IMR-90 (cell line): ENCODE data around the gene DSC2. TPM values are rescaled to one million over a fixed set of nuclear protein-coding genes. Genes with fewer than 3 reads are reported as not detected.

Source experiments
- ATAC-seq: fragments of 200-7000 bp; cut with Tn5 transposase; 2 replicates; pipeline ENCODE4 v1.9.1; 2020; ENCODE audit warnings: low read depth, mild to moderate bottlenecking, moderate library complexity
- BruUV-seq: library from RNA; stranded (reverse); fragments of 400-500 nt; replicated peaks from 2 replicates; lab custom pipeline; 2021; lab: Mats Ljungman, UMichigan
- CTCF ChIA-PET: fragments of 300-600 bp; formaldehyde crosslinking; extraction: SDS; loops from one replicate; lab custom pipeline; 2021; ENCODE audit warnings: antibody characterized with exemption; lab: Yijun Ruan, JAX
- POLR2A ChIA-PET: fragments of 300-600 bp; sonication (Branson Sonifier 250); formaldehyde crosslinking; loops from one replicate; lab custom pipeline; 2022; ENCODE audit warnings: antibody characterized with exemption; ENCODE audit not compliant: unreplicated experiment; lab: Charles Lee
- DNase-seq: peaks from one replicate; pipeline ENCODE4 v3.0.0; 2013
- H2AFZ ChIP-seq: replicated peaks from 2 replicates; pipeline ENCODE3; 2013; ENCODE audit warnings: low read length, mild to moderate bottlenecking; ENCODE audit not compliant: poor library complexity
- H2AK5ac ChIP-seq: 2 replicates; pipeline ENCODE4 v1.6.1; 2013; ENCODE audit warnings: low read depth, low read length, inconsistent platforms
- H2AK9ac ChIP-seq: replicated peaks from 2 replicates; pipeline ENCODE3; 2013; ENCODE audit warnings: mild to moderate bottlenecking, low read depth, low read length, moderate library complexity; ENCODE audit not compliant: poor library complexity
- H2BK120ac ChIP-seq: 2 replicates; pipeline ENCODE4 v1.6.1; 2013; ENCODE audit warnings: low read depth, low read length, inconsistent platforms
- H2BK15ac ChIP-seq: 3 replicates; pipeline ENCODE4 v1.6.1; 2013; ENCODE audit warnings: low read depth, low read length, inconsistent platforms
- H2BK20ac ChIP-seq: 2 replicates; pipeline ENCODE4 v1.6.1; 2013; ENCODE audit warnings: low read depth, mild to moderate bottlenecking, inconsistent platforms, low read length, moderate library complexity
- H2BK5ac ChIP-seq: 2 replicates; pipeline ENCODE4 v1.6.1; 2013; ENCODE audit warnings: mild to moderate bottlenecking, low read depth, low read length, inconsistent platforms; ENCODE audit not compliant: poor library complexity, severe bottlenecking
- H3K14ac ChIP-seq: replicated peaks from 2 replicates; pipeline ENCODE4 v1.6.1; 2013; ENCODE audit warnings: low read depth, low read length, inconsistent platforms
- H3K18ac ChIP-seq: 2 replicates; pipeline ENCODE4 v1.6.1; 2013; ENCODE audit warnings: low read depth, low read length, control low read depth
- H3K23ac ChIP-seq: 2 replicates; pipeline ENCODE4 v1.6.1; 2013; ENCODE audit warnings: low read depth, low read length, inconsistent platforms
- H3K27ac ChIP-seq: 2 replicates; pipeline ENCODE4 v1.5.1; 2013; ENCODE audit warnings: mild to moderate bottlenecking, control low read depth, low read length; ENCODE audit not compliant: insufficient read depth
- H3K27me3 ChIP-seq: 2 replicates; pipeline ENCODE4 v1.6.1; 2013; ENCODE audit warnings: low read length; ENCODE audit not compliant: control insufficient read depth, insufficient read depth
- H3K36me3 ChIP-seq: 2 replicates; pipeline ENCODE4 v1.6.1; 2013; ENCODE audit warnings: low read length, mixed read lengths; ENCODE audit not compliant: control insufficient read depth, insufficient read depth
- H3K4ac ChIP-seq: 2 replicates; pipeline ENCODE4 v1.6.1; 2013; ENCODE audit warnings: low read depth, low read length, inconsistent platforms
- H3K4me1 ChIP-seq: 2 replicates; pipeline ENCODE4 v1.6.1; 2013; ENCODE audit warnings: low read length, mixed read lengths; ENCODE audit not compliant: control insufficient read depth, insufficient read depth
- H3K4me2 ChIP-seq: 2 replicates; pipeline ENCODE4 v1.6.1; 2013; ENCODE audit warnings: low read depth, mild to moderate bottlenecking, control low read depth, low read length, moderate library complexity
- H3K4me3 ChIP-seq: 2 replicates; pipeline ENCODE4 v1.5.1; 2013; ENCODE audit warnings: low read depth, mild to moderate bottlenecking, control low read depth, low read length, moderate library complexity; ENCODE audit not compliant: insufficient read depth
- H3K56ac ChIP-seq: 2 replicates; pipeline ENCODE4 v1.6.1; 2013; ENCODE audit warnings: low read length, inconsistent platforms; ENCODE audit not compliant: insufficient read depth; ENCODE audit errors: extremely low read depth
- H3K79me1 ChIP-seq, 2 experiments: 2 replicates each; pipeline ENCODE4 v1.6.1; 2013; ENCODE audit warnings: low read length in 2 of 2, inconsistent platforms in 1 of 2, low read depth in 1 of 2
- H3K9ac ChIP-seq: 2 replicates; pipeline ENCODE4 v1.6.1; 2013; ENCODE audit warnings: low read depth, low read length, control low read depth
- H3K9me1 ChIP-seq: 2 replicates; pipeline ENCODE4 v1.6.1; 2013; ENCODE audit warnings: low read length, inconsistent platforms; ENCODE audit not compliant: insufficient read depth
- H3K9me3 ChIP-seq: 2 replicates; pipeline ENCODE4 v1.6.1; 2013; ENCODE audit warnings: low read length; ENCODE audit not compliant: control insufficient read depth, insufficient read depth
- H4K20me1 ChIP-seq: 2 replicates; pipeline ENCODE4 v1.6.1; 2013; ENCODE audit warnings: low read length, inconsistent platforms; ENCODE audit not compliant: insufficient read depth
- H4K5ac ChIP-seq: 2 replicates; pipeline ENCODE4 v1.6.1; 2013; ENCODE audit warnings: mild to moderate bottlenecking, low read depth, low read length, control low read depth
- H4K8ac ChIP-seq, 2 experiments: 2 replicates each; pipeline ENCODE4 v1.6.1; 2013; ENCODE audit warnings: low read depth in 2 of 2, low read length in 2 of 2, control low read depth in 1 of 2, inconsistent platforms in 1 of 2
- H4K91ac ChIP-seq: 2 replicates; pipeline ENCODE4 v1.6.1; 2013; ENCODE audit warnings: low read depth, low read length, inconsistent platforms; ENCODE audit not compliant: insufficient read depth
- BHLHE40 ChIP-seq: fragments of 150-350 bp; IDR thresholded peaks from 2 replicates; pipeline ENCODE4 v1.6.1; 2016; ENCODE audit warnings: mild to moderate bottlenecking, low read depth, low read length
- CHD1 ChIP-seq: IDR thresholded peaks from 2 replicates; pipeline ENCODE4 v1.6.1; 2012; ENCODE audit warnings: low read depth, low read length, improper control_type of control experiment
- MAFK ChIP-seq: IDR thresholded peaks from 2 replicates; pipeline ENCODE4 v1.6.1; 2012; ENCODE audit warnings: low read depth, low read length, improper control_type of control experiment
- MAZ ChIP-seq: IDR thresholded peaks from 2 replicates; pipeline ENCODE4 v1.6.1; 2012; ENCODE audit warnings: low read depth, mild to moderate bottlenecking, low read length, improper control_type of control experiment, moderate library complexity, borderline replicate concordance
- NFE2L2 ChIP-seq: fragments of 150-350 bp; IDR thresholded peaks from 2 replicates; pipeline ENCODE4 v1.6.1; 2016; ENCODE audit warnings: low read depth, mild to moderate bottlenecking, low read length
- POLR2A ChIP-seq: IDR thresholded peaks from 2 replicates; pipeline ENCODE4 v1.6.1; 2012; ENCODE audit warnings: mild to moderate bottlenecking, low read depth, low read length
- RCOR1 ChIP-seq: IDR thresholded peaks from 2 replicates; pipeline ENCODE4 v1.6.1; 2012; ENCODE audit warnings: mild to moderate bottlenecking, low read length, improper control_type of control experiment; ENCODE audit not compliant: insufficient replicate concordance
- RFX5 ChIP-seq: IDR thresholded peaks from 2 replicates; pipeline ENCODE4 v1.8.0; 2012; ENCODE audit warnings: low read depth, mild to moderate bottlenecking, low read length, moderate library complexity
- SMC3 ChIP-seq: fragments of 150-350 bp; IDR thresholded peaks from 2 replicates; pipeline ENCODE4 v1.6.1; 2016; ENCODE audit warnings: low read depth, mild to moderate bottlenecking, antibody characterized with exemption, low read length, moderate library complexity
- WGBS, 2 experiments: methylation state at CpG; one replicate each; pipeline versions ENCODE4 v1.1.5 to v1.1.7; 2013; ENCODE audit warnings: missing lambda C conversion rate in 2 of 2; ENCODE audit not compliant: insufficient read length in 1 of 2; ENCODE audit errors: extremely low coverage in 2 of 2; 5-methylcytosine and 5-hydroxymethylcytosine counted together
- dilution Hi-C: fragments of 300-500 bp; cut with HindIII; formaldehyde crosslinking; loops from one replicate; pipeline ENCODE4 v1.14.3; 2018; ENCODE audit warnings: low sequenced_read_pairs; ENCODE audit not compliant: unreplicated experiment
- in situ Hi-C: fragments of 300-500 bp; cut with MboI; formaldehyde crosslinking; loops from 3 replicates; pipeline ENCODE4 v1.14.3; 2019; ENCODE audit warnings: low sequenced_read_pairs, inconsistent platforms, mixed read lengths
- intact Hi-C: fragments of 100-400 bp; cut with micrococcal nuclease; formaldehyde crosslinking; loops from 2 replicates; pipeline ENCODE4 v1.10.0; 2022
- polyA plus RNA-seq, 3 experiments: library from polyadenylated mRNA; depleted of rRNA; stranded (reverse); fragments of >200 nt; gene quantifications; 2 replicates each; pipeline ENCODE4 v1.2.3, GENCODE V29; 2012; ENCODE audit warnings: low replicate concordance in 1 of 3
- total RNA-seq: library from RNA; depleted of rRNA; stranded (reverse); fragments of >200 nt; gene quantifications from 2 replicates; pipeline ENCODE4 v1.2.3, GENCODE V29; 2012
- TF ChIP-seq, protein P1 (sequence below): fragments of 150-350 bp; IDR thresholded peaks from 2 replicates; pipeline ENCODE4 v1.6.1; 2017; ENCODE audit warnings: mild to moderate bottlenecking, antibody characterized with exemption, low read length, low read depth
- TF ChIP-seq, protein P2 (sequence below): conservative IDR thresholded peaks from 2 replicates; pipeline ENCODE4 v1.5.1; 2012; ENCODE audit warnings: mild to moderate bottlenecking, low read depth, low read length, improper control_type of control experiment

DSC2 gene
- total and polyA plus RNA-seq, 2 of the 4 experiments (the other 2 are of a cell fraction): not detected

DNA sequence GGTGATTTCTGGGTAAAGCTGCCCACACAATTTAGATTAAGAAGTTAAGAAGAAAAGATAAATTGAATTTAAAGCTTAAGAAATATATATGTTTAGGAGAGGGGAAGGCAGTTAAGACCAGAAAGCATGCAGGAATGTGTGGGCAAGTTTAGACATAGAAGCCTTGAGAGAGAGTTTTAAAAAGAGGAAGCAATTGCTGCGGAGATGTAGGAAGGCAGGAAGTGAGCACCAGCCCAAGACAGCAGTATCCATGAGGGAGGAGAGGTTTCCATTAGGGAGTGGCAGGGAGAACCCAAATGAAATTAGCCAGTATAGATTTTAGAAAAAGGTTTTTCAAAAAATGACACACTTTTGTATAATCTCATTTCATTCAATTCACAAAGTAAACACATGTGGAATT lies 24.3 kb downstream of the DSC2 start:
- H3K23ac ChIP-seq: no peak overlapping the region
- WGBS, 2 experiments: 40% methylated on average over 1 of the region's 1 CpG; no CpG with 5 or more reads in 1 of the 2 experiments

More for the DNA sequence above, 24.3 kb downstream of the DSC2 start:
- Histone ChIP-seq H3K27ac (no peak overlapping the region), H3K18ac (no peak overlapping the region), H3K79me1 (no peaks in the 10 kb centered on the region), H4K8ac (no peak overlapping the region), H3K56ac (no peak overlapping the region), H3K27me3 (no peaks in the 10 kb centered on the region), H4K5ac (no peak overlapping the region), H2BK5ac (no peak overlapping the region), H3K4me1 (no peaks in the 10 kb centered on the region), H4K91ac (no peak overlapping the region), H3K14ac (no peak overlapping the region), H3K9me1 (no peaks in the 10 kb centered on the region), H3K9ac (no peak overlapping the region), H2BK20ac (no peak overlapping the region), H3K4ac (no peak overlapping the region), H4K20me1 (no peaks in the 10 kb centered on the region), H3K9me3 (no peaks in the 10 kb centered on the region; the same call in 1 of the 2 replicates), H2AK5ac (no peak overlapping the region), H3K4me3 (no peak overlapping the region), H2BK15ac (no peak overlapping the region), H2BK120ac (no peak overlapping the region), H3K36me3 (no peaks in the 10 kb centered on the region), H2AFZ (no peak overlapping the region), H2AK9ac (no peak overlapping the region), H3K4me2 (no peak overlapping the region)
- TF ChIP-seq BHLHE40 (no peak), POLR2A (no peak), RFX5 (no peak), CHD1 (no peak), MAFK (no peak), NFE2L2 (no peak), RCOR1 (no peak), MAZ (no peak), SMC3 (no peak)
- TF ChIP-seq, protein P1, sequence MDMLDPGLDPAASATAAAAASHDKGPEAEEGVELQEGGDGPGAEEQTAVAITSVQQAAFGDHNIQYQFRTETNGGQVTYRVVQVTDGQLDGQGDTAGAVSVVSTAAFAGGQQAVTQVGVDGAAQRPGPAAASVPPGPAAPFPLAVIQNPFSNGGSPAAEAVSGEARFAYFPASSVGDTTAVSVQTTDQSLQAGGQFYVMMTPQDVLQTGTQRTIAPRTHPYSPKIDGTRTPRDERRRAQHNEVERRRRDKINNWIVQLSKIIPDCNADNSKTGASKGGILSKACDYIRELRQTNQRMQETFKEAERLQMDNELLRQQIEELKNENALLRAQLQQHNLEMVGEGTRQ: no peak
- TF ChIP-seq, protein P2, sequence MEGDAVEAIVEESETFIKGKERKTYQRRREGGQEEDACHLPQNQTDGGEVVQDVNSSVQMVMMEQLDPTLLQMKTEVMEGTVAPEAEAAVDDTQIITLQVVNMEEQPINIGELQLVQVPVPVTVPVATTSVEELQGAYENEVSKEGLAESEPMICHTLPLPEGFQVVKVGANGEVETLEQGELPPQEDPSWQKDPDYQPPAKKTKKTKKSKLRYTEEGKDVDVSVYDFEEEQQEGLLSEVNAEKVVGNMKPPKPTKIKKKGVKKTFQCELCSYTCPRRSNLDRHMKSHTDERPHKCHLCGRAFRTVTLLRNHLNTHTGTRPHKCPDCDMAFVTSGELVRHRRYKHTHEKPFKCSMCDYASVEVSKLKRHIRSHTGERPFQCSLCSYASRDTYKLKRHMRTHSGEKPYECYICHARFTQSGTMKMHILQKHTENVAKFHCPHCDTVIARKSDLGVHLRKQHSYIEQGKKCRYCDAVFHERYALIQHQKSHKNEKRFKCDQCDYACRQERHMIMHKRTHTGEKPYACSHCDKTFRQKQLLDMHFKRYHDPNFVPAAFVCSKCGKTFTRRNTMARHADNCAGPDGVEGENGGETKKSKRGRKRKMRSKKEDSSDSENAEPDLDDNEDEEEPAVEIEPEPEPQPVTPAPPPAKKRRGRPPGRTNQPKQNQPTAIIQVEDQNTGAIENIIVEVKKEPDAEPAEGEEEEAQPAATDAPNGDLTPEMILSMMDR: no peak
- in situ Hi-C loops: no loop called here
- no peak for DNase-seq
- dilution Hi-C loops: no loop called here
- ChIA-PET CTCF (no interaction called here), POLR2A (no interaction called here)
- BruUV-seq: no TSS peak
- ATAC-seq: no peak
- intact Hi-C loops: no loop called here
